PFSK-1 (cell line): ENCODE measurements around the gene PPP4R2.

Experiments
- SIN3A ChIP-seq: IDR thresholded peaks from 2 replicates; pipeline ENCODE4 v1.6.1; 2012; ENCODE audit warnings: mild to moderate bottlenecking, low read length, moderate library complexity, borderline replicate concordance; ENCODE audit not compliant: insufficient read depth
- TAF1 ChIP-seq: IDR thresholded peaks from 2 replicates; pipeline ENCODE4 v1.6.1; 2012; ENCODE audit warnings: low read length, control low read depth, borderline replicate concordance; ENCODE audit not compliant: insufficient read depth
- TF ChIP-seq, protein P1 (sequence below), 2 experiments: IDR thresholded peaks; 2 replicates each; pipeline versions ENCODE4 v1.6.1 to v1.8.0; 2011 to 2012; ENCODE audit warnings: low read depth in 2 of 2, low read length in 2 of 2, control low read depth in 1 of 2, inconsistent platforms in 1 of 2, mild to moderate bottlenecking in 1 of 2, moderate library complexity in 1 of 2; ENCODE audit not compliant: insufficient read depth in 1 of 2

DNA sequence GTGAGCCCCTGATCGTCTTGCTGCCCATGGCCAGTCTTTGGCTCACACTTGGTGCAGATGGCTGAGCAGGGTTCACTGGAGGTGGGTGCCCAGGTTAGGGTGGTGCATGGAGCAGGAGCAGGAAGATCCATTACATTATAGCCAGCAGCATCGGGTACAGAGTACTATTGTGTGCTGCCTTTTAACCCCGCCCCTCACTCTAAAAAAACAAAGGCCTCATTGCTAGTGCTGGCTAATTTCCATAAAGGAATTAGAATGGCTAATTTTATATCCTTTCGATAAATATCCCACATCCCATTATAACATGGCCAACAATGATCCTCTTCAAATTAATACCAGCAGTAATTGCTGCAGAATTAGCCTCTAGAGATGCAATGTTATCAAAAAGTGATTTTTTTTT is 45.8 kb upstream of the PPP4R2 start:
- TF ChIP-seq, protein P1, sequence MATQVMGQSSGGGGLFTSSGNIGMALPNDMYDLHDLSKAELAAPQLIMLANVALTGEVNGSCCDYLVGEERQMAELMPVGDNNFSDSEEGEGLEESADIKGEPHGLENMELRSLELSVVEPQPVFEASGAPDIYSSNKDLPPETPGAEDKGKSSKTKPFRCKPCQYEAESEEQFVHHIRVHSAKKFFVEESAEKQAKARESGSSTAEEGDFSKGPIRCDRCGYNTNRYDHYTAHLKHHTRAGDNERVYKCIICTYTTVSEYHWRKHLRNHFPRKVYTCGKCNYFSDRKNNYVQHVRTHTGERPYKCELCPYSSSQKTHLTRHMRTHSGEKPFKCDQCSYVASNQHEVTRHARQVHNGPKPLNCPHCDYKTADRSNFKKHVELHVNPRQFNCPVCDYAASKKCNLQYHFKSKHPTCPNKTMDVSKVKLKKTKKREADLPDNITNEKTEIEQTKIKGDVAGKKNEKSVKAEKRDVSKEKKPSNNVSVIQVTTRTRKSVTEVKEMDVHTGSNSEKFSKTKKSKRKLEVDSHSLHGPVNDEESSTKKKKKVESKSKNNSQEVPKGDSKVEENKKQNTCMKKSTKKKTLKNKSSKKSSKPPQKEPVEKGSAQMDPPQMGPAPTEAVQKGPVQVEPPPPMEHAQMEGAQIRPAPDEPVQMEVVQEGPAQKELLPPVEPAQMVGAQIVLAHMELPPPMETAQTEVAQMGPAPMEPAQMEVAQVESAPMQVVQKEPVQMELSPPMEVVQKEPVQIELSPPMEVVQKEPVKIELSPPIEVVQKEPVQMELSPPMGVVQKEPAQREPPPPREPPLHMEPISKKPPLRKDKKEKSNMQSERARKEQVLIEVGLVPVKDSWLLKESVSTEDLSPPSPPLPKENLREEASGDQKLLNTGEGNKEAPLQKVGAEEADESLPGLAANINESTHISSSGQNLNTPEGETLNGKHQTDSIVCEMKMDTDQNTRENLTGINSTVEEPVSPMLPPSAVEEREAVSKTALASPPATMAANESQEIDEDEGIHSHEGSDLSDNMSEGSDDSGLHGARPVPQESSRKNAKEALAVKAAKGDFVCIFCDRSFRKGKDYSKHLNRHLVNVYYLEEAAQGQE (IDR thresholded peaks at IDR 0.05; ENCODE audit: insufficient read depth in 1 of 2, low read depth in 2 of 2, low read length in 2 of 2) = no peak
- TF ChIP-seq SIN3A (no peak), TAF1 (no peak)
